ENCODE measurements around the gene TLCD2.

TLCD2 gene

GRCh38 chr17:1731194-1731506 lies 21.0 kb upstream of the TLCD2 start:
- TF ChIP-seq CTCF (IDR thresholded peaks at IDR 0.05; ENCODE audit: poor library complexity, severe bottlenecking): no peak
- peak overlapping the region; percentile 75 for H3K27ac ChIP-seq (ENCODE audit: poor library complexity, severe bottlenecking)
- H3K36me3 ChIP-seq (ENCODE audit: low read depth): peaks cover 4% of the 10 kb centered on the region; the same call in 1 of the 2 replicates

DNA sequence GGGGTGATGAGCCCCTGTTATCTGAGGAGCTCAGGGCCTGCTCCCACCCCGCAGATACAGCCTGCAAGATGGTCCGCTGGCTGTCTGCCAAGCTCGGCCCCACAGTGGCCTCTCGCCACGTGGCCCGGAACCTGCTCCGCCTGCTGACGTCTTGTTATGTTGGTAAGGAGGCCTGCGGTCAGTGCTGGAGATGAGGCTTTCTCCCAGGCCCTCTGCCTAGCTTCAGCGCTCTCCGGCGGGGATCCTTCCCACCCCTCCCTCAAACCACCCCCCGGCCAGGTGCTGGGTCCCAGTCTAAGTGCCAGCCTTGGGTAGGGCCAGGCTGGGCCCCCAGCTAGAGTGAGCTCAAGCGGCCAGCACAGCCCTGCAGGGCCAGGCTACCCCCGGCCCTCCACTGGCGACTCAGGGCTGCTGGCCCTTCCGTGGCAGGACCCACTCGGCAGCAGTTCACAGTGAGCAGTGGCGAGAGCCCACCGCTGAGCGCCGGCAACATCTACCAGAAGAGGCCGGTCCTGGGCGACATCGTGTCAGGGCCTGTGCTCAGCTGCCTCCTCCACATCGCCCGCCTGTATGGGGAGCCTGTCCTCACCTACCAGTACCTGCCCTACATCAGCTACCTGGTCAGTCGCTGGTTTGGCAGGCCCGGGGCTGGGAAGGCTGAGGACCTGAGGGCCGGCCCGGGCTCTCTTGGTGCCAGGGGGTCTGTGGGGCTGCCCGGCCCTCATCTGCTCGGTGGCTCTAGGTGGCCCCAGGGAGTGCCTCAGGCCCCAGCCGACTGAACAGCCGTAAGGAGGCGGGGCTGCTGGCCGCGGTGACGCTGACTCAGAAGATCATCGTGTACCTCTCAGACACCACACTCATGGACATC lies 20.4 kb upstream of the TLCD2 start:
- Histone ChIP-seq H3K4me1 (ENCODE audit: insufficient read depth, poor library complexity, severe bottlenecking) (peaks cover 12% of the 10 kb centered on the region), H3K36me3 (ENCODE audit: low read depth) (peaks cover 4% of the 10 kb centered on the region; the same call in 1 of the 2 replicates)
- peak; percentile 79 for DNase-seq (ENCODE audit: low spot score)

More at GRCh38 chr17:1731194-1731506, 21.0 kb upstream of the TLCD2 start:
- Histone ChIP-seq H3K27me3 (ENCODE audit: insufficient read depth, poor library complexity, severe bottlenecking) (no peaks in the 10 kb centered on the region), H3K4me3 (ENCODE audit: severe bottlenecking) (no peak overlapping the region), H3K9me3 (ENCODE audit: severe bottlenecking) (no peaks in the 10 kb centered on the region), H3K4me1 (ENCODE audit: insufficient read depth, poor library complexity, severe bottlenecking) (peaks cover 12% of the 10 kb centered on the region)
- ATAC-seq (ENCODE audit: low read depth) (no peak), DNase-seq (ENCODE audit: low spot score) (no peak)

GRCh38 chr17:1729966-1730325 lies 19.8 kb upstream of the TLCD2 start:
- DNase-seq (ENCODE audit: low spot score) (no peak), ATAC-seq (ENCODE audit: low read depth) (no peak)
- no peak overlapping the region for H3K4me3 ChIP-seq (ENCODE audit: severe bottlenecking)
- H3K36me3 ChIP-seq (ENCODE audit: low read depth): peaks cover 4% of the 10 kb centered on the region; the same call in 1 of the 2 replicates
- no peak for TF ChIP-seq CTCF (IDR thresholded peaks at IDR 0.05; ENCODE audit: poor library complexity, severe bottlenecking)
- no peaks in the 10 kb centered on the region for H3K9me3 ChIP-seq (ENCODE audit: severe bottlenecking)
- peaks cover 12% of the 10 kb centered on the region for H3K4me1 ChIP-seq (ENCODE audit: insufficient read depth, poor library complexity, severe bottlenecking)
- no peaks in the 10 kb centered on the region for H3K27me3 ChIP-seq (ENCODE audit: insufficient read depth, poor library complexity, severe bottlenecking)
- peak overlapping the region; percentile 75 for H3K27ac ChIP-seq (ENCODE audit: poor library complexity, severe bottlenecking)

More for the DNA sequence above, 20.4 kb upstream of the TLCD2 start:
- no peaks in the 10 kb centered on the region for H3K9me3 ChIP-seq (ENCODE audit: severe bottlenecking)
- H3K27ac ChIP-seq (ENCODE audit: poor library complexity, severe bottlenecking): peak overlapping the region; percentile 75
- no peak for TF ChIP-seq CTCF (IDR thresholded peaks at IDR 0.05; ENCODE audit: poor library complexity, severe bottlenecking)
- H3K27me3 ChIP-seq (ENCODE audit: insufficient read depth, poor library complexity, severe bottlenecking): no peaks in the 10 kb centered on the region
- peak; percentile 92 for ATAC-seq (ENCODE audit: low read depth)
- H3K4me3 ChIP-seq (ENCODE audit: severe bottlenecking): no peak overlapping the region

DNA sequence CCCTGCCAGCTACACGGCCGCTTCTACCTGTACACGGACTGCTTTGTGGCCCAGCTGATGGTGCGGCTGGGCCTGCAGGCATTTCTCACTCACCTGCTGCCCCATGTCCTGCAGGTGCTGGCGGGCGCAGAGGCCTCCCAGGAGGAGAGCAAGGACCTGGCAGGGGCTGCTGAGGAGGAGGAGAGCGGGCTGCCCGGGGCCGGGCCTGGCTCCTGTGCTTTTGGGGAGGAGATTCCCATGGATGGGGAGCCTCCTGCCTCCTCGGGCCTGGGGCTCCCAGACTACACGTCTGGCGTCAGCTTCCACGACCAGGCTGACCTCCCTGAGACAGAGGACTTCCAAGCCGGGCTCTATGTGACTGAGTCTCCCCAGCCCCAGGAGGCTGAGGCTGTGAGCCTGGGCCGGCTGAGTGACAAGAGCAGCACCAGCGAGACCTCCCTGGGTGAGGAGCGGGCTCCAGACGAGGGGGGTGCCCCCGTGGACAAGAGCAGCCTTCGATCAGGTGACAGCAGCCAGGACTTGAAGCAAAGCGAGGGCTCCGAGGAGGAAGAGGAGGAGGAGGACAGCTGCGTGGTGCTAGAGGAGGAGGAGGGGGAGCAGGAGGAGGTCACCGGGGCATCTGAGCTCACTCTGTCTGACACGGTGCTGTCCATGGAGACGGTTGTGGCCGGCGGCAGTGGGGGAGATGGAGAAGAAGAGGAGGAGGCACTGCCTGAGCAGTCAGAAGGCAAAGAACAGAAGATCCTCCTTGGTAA lies 17.9 kb upstream of the TLCD2 start:
- TF ChIP-seq CTCF (IDR thresholded peaks at IDR 0.05; ENCODE audit: poor library complexity, severe bottlenecking): no peak
- ATAC-seq (ENCODE audit: low read depth) (no peak), DNase-seq (ENCODE audit: low spot score) (peak; percentile 55)
- peaks cover 13% of the 10 kb centered on the region for H3K4me1 ChIP-seq (ENCODE audit: insufficient read depth, poor library complexity, severe bottlenecking)
- H3K27ac ChIP-seq (ENCODE audit: poor library complexity, severe bottlenecking): no peak overlapping the region
- H3K36me3 ChIP-seq (ENCODE audit: low read depth): peaks cover 4% of the 10 kb centered on the region; the same call in 1 of the 2 replicates
- H3K4me3 ChIP-seq (ENCODE audit: severe bottlenecking): no peak overlapping the region
- H3K27me3 ChIP-seq (ENCODE audit: insufficient read depth, poor library complexity, severe bottlenecking): no peaks in the 10 kb centered on the region
- no peaks in the 10 kb centered on the region for H3K9me3 ChIP-seq (ENCODE audit: severe bottlenecking)

All from RWPE2 (cell line).